GM18870 (cell line): ENCODE data around the gene FBXW2.
A peak's percentile ranks its signal among the peaks of the same experiment; 100 is the strongest.

Experiments
- ATAC-seq: cut with Tn5 transposase; IDR thresholded peaks from one replicate; pipeline ENCODE4 v1.9.1; 2021; ENCODE audit warnings: moderate library complexity; ENCODE audit not compliant: unreplicated experiment

The FBXW2 gene

GRCh38 chr9:120716483-120716882 is 76.7 kb downstream of the FBXW2 start:
- ATAC-seq, result no peak

- no peak for ATAC-seq
Measured at GRCh38 chr9:120715389-120715924, 77.8 kb downstream of the FBXW2 start.

GRCh38 chr9:120714846-120715388 is 78.3 kb downstream of the FBXW2 start:
- no peak for ATAC-seq

- peak; percentile 72 for ATAC-seq
Measured at GRCh38 chr9:120714088-120714845, 78.9 kb downstream of the FBXW2 start, which contains the start of gene MEGF9. Gene MEGF9, minus strand, starts transcription at chr9:120714470. Its CDS starts 112 bp downstream, at chr9:120714358.

- ATAC-seq, result no peak
Measured at GRCh38 chr9:120713257-120714087, 79.7 kb downstream of the FBXW2 start.

- ATAC-seq, result no peak
Measured at GRCh38 chr9:120712539-120713031, 80.6 kb downstream of the FBXW2 start.

- no peak for ATAC-seq
Measured at GRCh38 chr9:120711841-120712538, 81.2 kb downstream of the FBXW2 start.

- ATAC-seq, result no peak
Measured at GRCh38 chr9:120711354-120711753, 81.9 kb downstream of the FBXW2 start.

- ATAC-seq, result no peak
Measured at GRCh38 chr9:120710110-120710981, 82.9 kb downstream of the FBXW2 start.

GRCh38 chr9:120708526-120709224 is 84.5 kb downstream of the FBXW2 start:
- no peak for ATAC-seq

GRCh38 chr9:120707170-120707569 is 86.0 kb downstream of the FBXW2 start:
- no peak for ATAC-seq
